PC-9 (cell line): ENCODE data around the gene SNX8. TPM values are rescaled to one million over a fixed set of nuclear protein-coding genes. Genes with fewer than 3 reads are reported as not detected.

Experiments
- BruUV-seq: library from RNA; stranded (reverse); fragments of 400-500 nt; replicated peaks from 2 replicates; lab custom pipeline; 2021; lab: Mats Ljungman, UMichigan
- CTCF ChIA-PET: fragments of 300-600 bp; sonication (Branson Sonifier 250); formaldehyde crosslinking; loops from one replicate; lab custom pipeline; 2022; ENCODE audit warnings: antibody characterized with exemption; lab: Charles Lee
- POLR2A ChIA-PET: fragments of 300-600 bp; sonication (Branson Sonifier 250); formaldehyde crosslinking; loops from one replicate; lab custom pipeline; 2022; ENCODE audit warnings: antibody characterized with exemption; ENCODE audit not compliant: unreplicated experiment; lab: Charles Lee
- DNase-seq, 2 experiments: peaks; one replicate each; pipeline versions ENCODE4 v3.0.0 to v3.0.0-alpha.2; 2015 to 2022; ENCODE audit warnings: mixed read lengths in 1 of 2
- H2AFZ ChIP-seq: fragments of 200-600 bp; sonication (generic); 2 replicates; pipeline ENCODE4 v1.8.1; 2017; ENCODE audit warnings: antibody characterized with exemption
- H3F3A ChIP-seq: fragments of 200-600 bp; sonication (generic); 2 replicates; pipeline ENCODE4 v1.8.1; 2017; ENCODE audit warnings: antibody characterized with exemption, mild to moderate bottlenecking, low read depth; ENCODE audit not compliant: insufficient read depth
- H3K27ac ChIP-seq: fragments of 200-600 bp; sonication (generic); 2 replicates; pipeline ENCODE4 v1.6.1; 2016; ENCODE audit warnings: mixed run types
- H3K27me3 ChIP-seq: fragments of 200-600 bp; sonication (generic); 2 replicates; pipeline ENCODE4 v1.6.1; 2016; ENCODE audit warnings: low read depth, mixed run types; ENCODE audit not compliant: insufficient read depth
- H3K36me3 ChIP-seq: fragments of 200-600 bp; sonication (generic); 2 replicates; pipeline ENCODE4 v1.6.1; 2016; ENCODE audit warnings: low read depth, mixed run types
- H3K4me1 ChIP-seq: fragments of 200-600 bp; sonication (generic); replicated peaks from 2 replicates; pipeline ENCODE4 v1.6.1; 2016; ENCODE audit warnings: mixed run types; ENCODE audit not compliant: insufficient read depth
- H3K4me2 ChIP-seq: fragments of 200-600 bp; sonication (generic); 2 replicates; pipeline ENCODE4 v1.6.1; 2017; ENCODE audit warnings: mixed run types
- H3K4me3 ChIP-seq: fragments of 200-600 bp; sonication (generic); 2 replicates; pipeline ENCODE4 v1.6.1; 2016; ENCODE audit warnings: mixed run types
- H3K79me2 ChIP-seq: fragments of 200-600 bp; sonication (generic); 2 replicates; pipeline ENCODE4 v1.6.1; 2017; ENCODE audit warnings: low read depth, mixed run types
- H3K9me2 ChIP-seq: fragments of 200-600 bp; sonication (generic); 2 replicates; pipeline ENCODE4 v1.8.1; 2017; ENCODE audit warnings: mild to moderate bottlenecking; ENCODE audit not compliant: insufficient read depth
- H3K9me3 ChIP-seq: fragments of 200-600 bp; sonication (generic); 2 replicates; pipeline ENCODE4 v1.8.1; 2016; ENCODE audit warnings: low read depth; ENCODE audit not compliant: insufficient read depth
- H4K20me1 ChIP-seq: fragments of 200-600 bp; sonication (generic); 2 replicates; pipeline ENCODE4 v1.8.1; 2017; ENCODE audit not compliant: insufficient read depth
- EZH2 ChIP-seq: fragments of 200-600 bp; sonication (generic); IDR thresholded peaks from 2 replicates; pipeline ENCODE4 v1.8.0; 2017; ENCODE audit warnings: antibody characterized with exemption, low read depth
- intact Hi-C: fragments of 100-400 bp; cut with micrococcal nuclease; formaldehyde crosslinking; loops from one replicate; pipeline ENCODE4 v1.10.0; 2022; ENCODE audit not compliant: unreplicated experiment
- total RNA-seq: library from RNA; stranded (reverse); gene quantifications from 2 replicates; pipeline ENCODE4 v1.2.3, GENCODE V29; 2021
- TF ChIP-seq, protein P1 (sequence below): fragments of 200-600 bp; sonication (generic); conservative IDR thresholded peaks from 2 replicates; pipeline ENCODE4 v1.6.1; 2017; ENCODE audit warnings: mixed run types, antibody characterized with exemption, mild to moderate bottlenecking, moderate library complexity

Gene SNX8
- total RNA-seq, 1 experiment from 2014 or later = 102 TPM

DNA sequence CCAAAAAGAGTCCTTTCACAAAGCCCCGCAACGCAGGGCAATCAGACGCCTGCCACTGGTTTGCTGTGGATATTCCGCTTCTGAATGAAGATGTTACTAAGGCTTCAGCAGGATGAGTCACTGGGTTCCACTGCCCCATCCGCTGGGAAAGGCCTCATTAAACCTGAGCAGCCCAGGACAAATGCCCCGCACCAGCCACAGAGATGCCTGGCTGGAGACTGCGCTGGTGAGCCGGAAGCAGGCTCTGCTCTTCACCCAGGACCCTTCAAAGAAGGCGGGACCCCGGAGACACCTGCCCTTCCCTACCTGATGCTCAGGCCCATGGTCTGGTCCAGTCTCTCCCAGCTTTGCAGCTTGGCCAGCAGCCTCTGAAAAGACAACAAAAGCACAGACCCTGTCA lies 101.3 kb downstream of the SNX8 start:
- Histone ChIP-seq H3K27ac (no peak overlapping the region), H3K4me3 (no peak overlapping the region), H3F3A (no peaks in the 10 kb centered on the region), H2AFZ (no peak overlapping the region), H3K9me3 (no peaks in the 10 kb centered on the region), H3K79me2 (no peaks in the 10 kb centered on the region), H4K20me1 (peaks cover 4% of the 10 kb centered on the region; the same call in 1 of the 2 replicates), H3K36me3 (peaks cover 16% of the 10 kb centered on the region; the same call in 1 of the 2 replicates), H3K4me1 (no peaks in the 10 kb centered on the region), H3K9me2 (no peaks in the 10 kb centered on the region), H3K27me3 (no peaks in the 10 kb centered on the region), H3K4me2 (no peak overlapping the region)
- POLR2A ChIA-PET = no interaction called here
- intact Hi-C loops = no loop called here
- no TSS peak for BruUV-seq
- TF ChIP-seq, protein P1, sequence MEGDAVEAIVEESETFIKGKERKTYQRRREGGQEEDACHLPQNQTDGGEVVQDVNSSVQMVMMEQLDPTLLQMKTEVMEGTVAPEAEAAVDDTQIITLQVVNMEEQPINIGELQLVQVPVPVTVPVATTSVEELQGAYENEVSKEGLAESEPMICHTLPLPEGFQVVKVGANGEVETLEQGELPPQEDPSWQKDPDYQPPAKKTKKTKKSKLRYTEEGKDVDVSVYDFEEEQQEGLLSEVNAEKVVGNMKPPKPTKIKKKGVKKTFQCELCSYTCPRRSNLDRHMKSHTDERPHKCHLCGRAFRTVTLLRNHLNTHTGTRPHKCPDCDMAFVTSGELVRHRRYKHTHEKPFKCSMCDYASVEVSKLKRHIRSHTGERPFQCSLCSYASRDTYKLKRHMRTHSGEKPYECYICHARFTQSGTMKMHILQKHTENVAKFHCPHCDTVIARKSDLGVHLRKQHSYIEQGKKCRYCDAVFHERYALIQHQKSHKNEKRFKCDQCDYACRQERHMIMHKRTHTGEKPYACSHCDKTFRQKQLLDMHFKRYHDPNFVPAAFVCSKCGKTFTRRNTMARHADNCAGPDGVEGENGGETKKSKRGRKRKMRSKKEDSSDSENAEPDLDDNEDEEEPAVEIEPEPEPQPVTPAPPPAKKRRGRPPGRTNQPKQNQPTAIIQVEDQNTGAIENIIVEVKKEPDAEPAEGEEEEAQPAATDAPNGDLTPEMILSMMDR = no peak
- no peak for TF ChIP-seq EZH2
- DNase-seq = no peak
- CTCF ChIA-PET = no interaction called here

DNA sequence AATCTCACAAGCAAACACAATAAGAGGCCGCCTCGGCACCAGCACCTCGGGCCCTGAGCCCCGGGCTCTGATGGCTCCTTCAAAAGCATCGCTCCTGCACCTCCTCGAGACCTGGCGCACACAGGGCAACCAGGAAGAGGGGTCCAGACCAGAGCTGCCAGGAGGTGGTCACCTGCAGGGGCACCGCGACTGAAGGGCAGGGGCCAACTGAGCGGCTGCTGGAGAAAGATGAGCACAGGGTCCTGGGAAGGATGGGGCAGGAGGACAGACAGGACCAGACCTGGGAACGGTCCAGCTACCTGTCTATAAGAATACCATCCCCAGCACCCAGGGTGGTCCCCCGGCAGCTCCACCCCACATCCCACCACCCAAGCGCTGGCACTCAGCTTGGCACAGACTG lies 102.3 kb downstream of the SNX8 start:
- Histone ChIP-seq H3K79me2 (no peaks in the 10 kb centered on the region), H3F3A (no peaks in the 10 kb centered on the region), H4K20me1 (peaks cover 4% of the 10 kb centered on the region; the same call in 1 of the 2 replicates), H3K27ac (no peak overlapping the region), H3K27me3 (no peaks in the 10 kb centered on the region), H3K4me2 (no peak overlapping the region), H2AFZ (no peak overlapping the region), H3K9me3 (no peaks in the 10 kb centered on the region), H3K36me3 (peaks cover 12% of the 10 kb centered on the region; the same call in 1 of the 2 replicates), H3K4me3 (no peak overlapping the region), H3K4me1 (no peaks in the 10 kb centered on the region), H3K9me2 (no peaks in the 10 kb centered on the region)
- no peak for DNase-seq
- BruUV-seq = no TSS peak
- TF ChIP-seq EZH2 = no peak
- TF ChIP-seq, protein P1 = no peak
- intact Hi-C loops = no loop called here
- ChIA-PET CTCF (no interaction called here), POLR2A (no interaction called here)

DNA sequence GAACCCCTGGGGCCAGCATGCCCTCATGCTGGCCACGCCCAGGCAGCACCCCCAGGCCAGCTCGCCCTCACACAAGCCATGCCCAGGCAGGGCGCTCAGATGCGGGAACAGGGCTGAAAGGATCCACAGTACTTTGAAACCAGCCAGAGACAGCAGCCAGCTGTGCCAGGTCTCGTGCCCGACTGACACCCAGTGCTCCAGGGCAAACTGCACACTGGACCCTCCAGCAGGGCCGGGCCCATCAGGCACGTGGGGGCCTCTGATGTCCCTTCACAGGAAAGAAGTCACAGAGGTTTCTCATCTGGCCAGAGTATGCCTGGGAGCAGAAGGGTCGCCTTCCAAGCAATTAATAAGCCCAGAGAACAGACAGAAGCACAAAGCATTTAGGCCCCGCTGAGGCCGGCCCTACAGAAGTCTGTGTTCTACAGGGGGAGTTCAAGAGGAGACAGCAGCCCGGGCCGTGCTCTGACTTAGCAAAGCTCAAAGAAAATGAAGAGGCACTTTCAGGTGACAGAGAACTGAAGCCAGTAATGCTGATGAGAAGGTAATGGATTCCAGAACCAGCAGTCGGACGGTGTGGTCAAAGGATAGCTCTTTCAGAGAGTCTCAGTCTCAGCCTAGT lies 102.9 kb downstream of the SNX8 start:
- ChIA-PET CTCF (interaction anchor here (0.5 kb wide), 1 partner anchor 707 kb away, joined by 5 read pairs; no protein-coding TSS in a partner anchor), POLR2A (no interaction called here)
- H3K9me2 ChIP-seq = no peaks in the 10 kb centered on the region
- H3K4me1 ChIP-seq = no peaks in the 10 kb centered on the region
- H4K20me1 ChIP-seq = peaks cover 4% of the 10 kb centered on the region; the same call in 1 of the 2 replicates
- no peak overlapping the region for H3K4me2 ChIP-seq
- TF ChIP-seq EZH2 = no peak
- no peaks in the 10 kb centered on the region for H3K27me3 ChIP-seq
- H3K27ac ChIP-seq = no peak overlapping the region
- no peaks in the 10 kb centered on the region for H3K79me2 ChIP-seq
- H3K36me3 ChIP-seq = peaks cover 12% of the 10 kb centered on the region; the same call in 1 of the 2 replicates
- DNase-seq = no peak
- intact Hi-C loops = no loop called here
- no peak overlapping the region for H2AFZ ChIP-seq
- BruUV-seq = no TSS peak
- no peak overlapping the region for H3K4me3 ChIP-seq
- no peaks in the 10 kb centered on the region for H3K9me3 ChIP-seq
- no peaks in the 10 kb centered on the region for H3F3A ChIP-seq
